ENCODE results near the gene GFPT2. TPM values are rescaled to one million over a fixed set of nuclear protein-coding genes. Genes with fewer than 3 reads are reported as not detected.

The GFPT2 gene
- total and polyA plus RNA-seq, 2 of the 8 experiments (the other 6 are each of a cell fraction or from before 2014, with no cell fraction given), result 83.7 to 143 TPM

DNA sequence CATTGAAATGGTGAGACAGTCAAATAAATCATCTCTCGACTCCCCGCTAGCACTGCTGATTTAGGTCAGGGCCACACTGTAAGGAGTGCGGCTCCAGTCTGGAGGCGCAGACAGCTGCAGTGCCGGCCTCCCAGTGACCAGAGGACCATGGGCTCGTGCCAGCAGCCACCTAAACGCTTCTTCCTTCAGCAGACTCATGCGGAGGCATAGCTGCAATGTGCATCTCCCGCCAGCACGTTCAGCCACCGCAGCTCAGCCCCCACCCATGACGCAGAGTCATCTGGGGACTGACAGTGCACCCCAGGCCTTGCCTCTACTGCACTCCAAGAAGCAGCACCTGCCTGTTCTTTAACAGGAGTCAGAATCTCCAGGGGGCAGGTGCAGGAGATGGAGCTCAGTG lies 47.7 kb downstream of the GFPT2 start (continued):
- TF ChIP-seq, protein P1, sequence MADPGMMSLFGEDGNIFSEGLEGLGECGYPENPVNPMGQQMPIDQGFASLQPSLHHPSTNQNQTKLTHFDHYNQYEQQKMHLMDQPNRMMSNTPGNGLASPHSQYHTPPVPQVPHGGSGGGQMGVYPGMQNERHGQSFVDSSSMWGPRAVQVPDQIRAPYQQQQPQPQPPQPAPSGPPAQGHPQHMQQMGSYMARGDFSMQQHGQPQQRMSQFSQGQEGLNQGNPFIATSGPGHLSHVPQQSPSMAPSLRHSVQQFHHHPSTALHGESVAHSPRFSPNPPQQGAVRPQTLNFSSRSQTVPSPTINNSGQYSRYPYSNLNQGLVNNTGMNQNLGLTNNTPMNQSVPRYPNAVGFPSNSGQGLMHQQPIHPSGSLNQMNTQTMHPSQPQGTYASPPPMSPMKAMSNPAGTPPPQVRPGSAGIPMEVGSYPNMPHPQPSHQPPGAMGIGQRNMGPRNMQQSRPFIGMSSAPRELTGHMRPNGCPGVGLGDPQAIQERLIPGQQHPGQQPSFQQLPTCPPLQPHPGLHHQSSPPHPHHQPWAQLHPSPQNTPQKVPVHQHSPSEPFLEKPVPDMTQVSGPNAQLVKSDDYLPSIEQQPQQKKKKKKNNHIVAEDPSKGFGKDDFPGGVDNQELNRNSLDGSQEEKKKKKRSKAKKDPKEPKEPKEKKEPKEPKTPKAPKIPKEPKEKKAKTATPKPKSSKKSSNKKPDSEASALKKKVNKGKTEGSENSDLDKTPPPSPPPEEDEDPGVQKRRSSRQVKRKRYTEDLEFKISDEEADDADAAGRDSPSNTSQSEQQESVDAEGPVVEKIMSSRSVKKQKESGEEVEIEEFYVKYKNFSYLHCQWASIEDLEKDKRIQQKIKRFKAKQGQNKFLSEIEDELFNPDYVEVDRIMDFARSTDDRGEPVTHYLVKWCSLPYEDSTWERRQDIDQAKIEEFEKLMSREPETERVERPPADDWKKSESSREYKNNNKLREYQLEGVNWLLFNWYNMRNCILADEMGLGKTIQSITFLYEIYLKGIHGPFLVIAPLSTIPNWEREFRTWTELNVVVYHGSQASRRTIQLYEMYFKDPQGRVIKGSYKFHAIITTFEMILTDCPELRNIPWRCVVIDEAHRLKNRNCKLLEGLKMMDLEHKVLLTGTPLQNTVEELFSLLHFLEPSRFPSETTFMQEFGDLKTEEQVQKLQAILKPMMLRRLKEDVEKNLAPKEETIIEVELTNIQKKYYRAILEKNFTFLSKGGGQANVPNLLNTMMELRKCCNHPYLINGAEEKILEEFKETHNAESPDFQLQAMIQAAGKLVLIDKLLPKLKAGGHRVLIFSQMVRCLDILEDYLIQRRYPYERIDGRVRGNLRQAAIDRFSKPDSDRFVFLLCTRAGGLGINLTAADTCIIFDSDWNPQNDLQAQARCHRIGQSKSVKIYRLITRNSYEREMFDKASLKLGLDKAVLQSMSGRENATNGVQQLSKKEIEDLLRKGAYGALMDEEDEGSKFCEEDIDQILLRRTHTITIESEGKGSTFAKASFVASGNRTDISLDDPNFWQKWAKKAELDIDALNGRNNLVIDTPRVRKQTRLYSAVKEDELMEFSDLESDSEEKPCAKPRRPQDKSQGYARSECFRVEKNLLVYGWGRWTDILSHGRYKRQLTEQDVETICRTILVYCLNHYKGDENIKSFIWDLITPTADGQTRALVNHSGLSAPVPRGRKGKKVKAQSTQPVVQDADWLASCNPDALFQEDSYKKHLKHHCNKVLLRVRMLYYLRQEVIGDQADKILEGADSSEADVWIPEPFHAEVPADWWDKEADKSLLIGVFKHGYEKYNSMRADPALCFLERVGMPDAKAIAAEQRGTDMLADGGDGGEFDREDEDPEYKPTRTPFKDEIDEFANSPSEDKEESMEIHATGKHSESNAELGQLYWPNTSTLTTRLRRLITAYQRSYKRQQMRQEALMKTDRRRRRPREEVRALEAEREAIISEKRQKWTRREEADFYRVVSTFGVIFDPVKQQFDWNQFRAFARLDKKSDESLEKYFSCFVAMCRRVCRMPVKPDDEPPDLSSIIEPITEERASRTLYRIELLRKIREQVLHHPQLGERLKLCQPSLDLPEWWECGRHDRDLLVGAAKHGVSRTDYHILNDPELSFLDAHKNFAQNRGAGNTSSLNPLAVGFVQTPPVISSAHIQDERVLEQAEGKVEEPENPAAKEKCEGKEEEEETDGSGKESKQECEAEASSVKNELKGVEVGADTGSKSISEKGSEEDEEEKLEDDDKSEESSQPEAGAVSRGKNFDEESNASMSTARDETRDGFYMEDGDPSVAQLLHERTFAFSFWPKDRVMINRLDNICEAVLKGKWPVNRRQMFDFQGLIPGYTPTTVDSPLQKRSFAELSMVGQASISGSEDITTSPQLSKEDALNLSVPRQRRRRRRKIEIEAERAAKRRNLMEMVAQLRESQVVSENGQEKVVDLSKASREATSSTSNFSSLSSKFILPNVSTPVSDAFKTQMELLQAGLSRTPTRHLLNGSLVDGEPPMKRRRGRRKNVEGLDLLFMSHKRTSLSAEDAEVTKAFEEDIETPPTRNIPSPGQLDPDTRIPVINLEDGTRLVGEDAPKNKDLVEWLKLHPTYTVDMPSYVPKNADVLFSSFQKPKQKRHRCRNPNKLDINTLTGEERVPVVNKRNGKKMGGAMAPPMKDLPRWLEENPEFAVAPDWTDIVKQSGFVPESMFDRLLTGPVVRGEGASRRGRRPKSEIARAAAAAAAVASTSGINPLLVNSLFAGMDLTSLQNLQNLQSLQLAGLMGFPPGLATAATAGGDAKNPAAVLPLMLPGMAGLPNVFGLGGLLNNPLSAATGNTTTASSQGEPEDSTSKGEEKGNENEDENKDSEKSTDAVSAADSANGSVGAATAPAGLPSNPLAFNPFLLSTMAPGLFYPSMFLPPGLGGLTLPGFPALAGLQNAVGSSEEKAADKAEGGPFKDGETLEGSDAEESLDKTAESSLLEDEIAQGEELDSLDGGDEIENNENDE (IDR thresholded peaks at IDR 0.05; ENCODE audit: insufficient replicate concordance, low read length), result no peak
- TF ChIP-seq CHD2 (IDR thresholded peaks at IDR 0.05; ENCODE audit: low read length) (no peak), JUND (IDR thresholded peaks at IDR 0.05; ENCODE audit: low read length) (no peak), BCL11A (IDR thresholded peaks at IDR 0.05; ENCODE audit: low read depth in 2 of 2, low read length in 2 of 2) (no peak), EP300 (IDR thresholded peaks at IDR 0.05; ENCODE audit: borderline replicate concordance in 1 of 2, low read depth in 2 of 2, low read length in 2 of 2) (no peak), EGR1 (IDR thresholded peaks at IDR 0.05; ENCODE audit: borderline replicate concordance, low read depth, low read length) (no peak), SP4 (IDR thresholded peaks at IDR 0.05; ENCODE audit: low read length) (no peak), SIN3A (conservative IDR thresholded peaks at IDR 0.05 in 1 of 2, IDR thresholded peaks at IDR 0.05 in 1 of 2; ENCODE audit: low read depth in 1 of 2, low read length in 2 of 2) (no peak), SP2 (IDR thresholded peaks at IDR 0.05; ENCODE audit: low read length) (no peak), CBX8 (IDR thresholded peaks at IDR 0.05; ENCODE audit: borderline replicate concordance, low read depth, low read length) (no peak)
- TF ChIP-seq, protein P2, sequence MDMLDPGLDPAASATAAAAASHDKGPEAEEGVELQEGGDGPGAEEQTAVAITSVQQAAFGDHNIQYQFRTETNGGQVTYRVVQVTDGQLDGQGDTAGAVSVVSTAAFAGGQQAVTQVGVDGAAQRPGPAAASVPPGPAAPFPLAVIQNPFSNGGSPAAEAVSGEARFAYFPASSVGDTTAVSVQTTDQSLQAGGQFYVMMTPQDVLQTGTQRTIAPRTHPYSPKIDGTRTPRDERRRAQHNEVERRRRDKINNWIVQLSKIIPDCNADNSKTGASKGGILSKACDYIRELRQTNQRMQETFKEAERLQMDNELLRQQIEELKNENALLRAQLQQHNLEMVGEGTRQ (IDR thresholded peaks at IDR 0.05; ENCODE audit: low read length), result no peak

All from H1 (cell line).